ENCODE measurements around the gene LRRC71. TPM values are rescaled to one million over a fixed set of nuclear protein-coding genes. Genes with fewer than 3 reads are reported as not detected.

LRRC71 gene
- total and polyA plus RNA-seq, 2 of the 8 experiments (the other 6 are each of a cell fraction or from before 2014, with no cell fraction given): 0.05 TPM; not detected in 1

DNA sequence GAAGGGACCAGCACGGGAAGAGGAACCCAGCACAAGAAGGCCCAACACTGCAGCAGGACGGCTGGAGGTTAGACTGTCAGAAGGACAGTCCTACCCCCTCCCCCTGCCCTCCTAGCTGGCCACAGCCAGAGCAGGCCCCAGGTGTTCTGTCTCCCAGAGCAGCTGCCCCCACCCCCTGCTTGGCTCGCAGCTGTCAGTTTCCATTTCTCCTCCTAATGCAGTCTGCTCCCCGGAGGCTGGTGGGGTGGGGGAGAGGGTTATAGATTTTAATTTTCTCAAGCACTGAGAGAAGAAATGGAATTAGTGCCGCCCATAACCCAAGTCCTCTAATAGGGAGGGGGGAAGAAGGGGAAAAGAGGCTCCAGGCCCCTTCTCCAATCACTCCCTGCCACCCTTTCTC, 40.0 kb upstream of the LRRC71 start:
- no peak overlapping the region for H2AFZ ChIP-seq (ENCODE audit: low read length)
- no peak overlapping the region for H3K23ac ChIP-seq (ENCODE audit: insufficient read length)
- no peaks in the 10 kb centered on the region for H3K79me2 ChIP-seq (ENCODE audit: control insufficient read depth in 1 of 2, insufficient read depth in 2 of 2, low read length in 2 of 2)
- no peak overlapping the region for H3K14ac ChIP-seq (ENCODE audit: insufficient read length)
- no peak overlapping the region for H4K5ac ChIP-seq (ENCODE audit: insufficient read length, low read depth, low read length)
- no peak overlapping the region for H3K4ac ChIP-seq (replicated peaks; ENCODE audit: insufficient read length, low read depth, low read length)
- H3K4me1 ChIP-seq (replicated peaks in 1 of 4; ENCODE audit: control insufficient read depth in 3 of 4, insufficient read depth in 4 of 4, low read length in 3 of 4): peaks cover 3 to 20% (median 7%) of the 10 kb centered on the region in 4 experiments
- H3K23me2 ChIP-seq (ENCODE audit: low read depth, low read length): peaks cover 2% of the 10 kb centered on the region; the same call in 1 of the 2 replicates
- H3K79me1 ChIP-seq (ENCODE audit: low read depth, low read length): no peaks in the 10 kb centered on the region
- no peak overlapping the region for H2AK5ac ChIP-seq (ENCODE audit: low read depth, low read length)
- no peak overlapping the region for H2BK120ac ChIP-seq (replicated peaks; ENCODE audit: low read depth, low read length)
- H2BK15ac ChIP-seq (ENCODE audit: low read length): no peak overlapping the region
- no peak overlapping the region for H2BK20ac ChIP-seq (ENCODE audit: low read length)
- 83% methylated on average over 5 of the region's 5 CpGs; no CpG with 5 or more reads in 1 of the 2 experiments for WGBS, 2 experiments (ENCODE audit: extremely low coverage in 1 of 2, insufficient coverage in 1 of 2, insufficient read length in 1 of 2, insufficient replicate concordance in 2 of 2, low coverage in 1 of 2, low lambda C conversion rate in 2 of 2, missing lambda C conversion rate in 1 of 2)
- H3K27ac ChIP-seq (ENCODE audit: low read depth, low read length): no peak overlapping the region
- no peak for FAIRE-seq
- H3K4me2 ChIP-seq (ENCODE audit: insufficient read depth in 1 of 2, low read depth in 2 of 2, low read length in 2 of 2): no peak overlapping the region
- DNase-seq (ENCODE audit: low read depth in 1 of 2, low spot score in 2 of 2): no peak
- H3K36me3 ChIP-seq (ENCODE audit: control insufficient read depth in 2 of 4, insufficient read depth in 4 of 4, low read length in 3 of 4): no peaks in the 10 kb centered on the region
- H4K20me1 ChIP-seq (replicated peaks in 1 of 2; ENCODE audit: control insufficient read depth in 1 of 2, insufficient read depth in 2 of 2, low read length in 2 of 2): peaks cover 0 to 3% of the 10 kb centered on the region in 2 experiments
- H2BK12ac ChIP-seq (ENCODE audit: low read depth, low read length): no peak overlapping the region
- ChIA-PET CTCF (ENCODE audit: partially characterized antibody) (interaction anchor here (1.1 to 31.4 kb wide), 12 partner anchors 9 to 256 kb away, joined by 3 to 719 read pairs (median 4); partner anchors contain the start of genes INSRR, LRRC71, NTRK1 and PEAR1), POLR2A (ENCODE audit: partially characterized antibody) (interaction anchor here (1.1 to 1.7 kb wide), 2 partner anchors 9 to 140 kb away, joined by 4 to 5 read pairs; partner anchors contain the start of gene MRPL24)
- no peak overlapping the region for H4K91ac ChIP-seq (replicated peaks; ENCODE audit: insufficient read length, low read length)
- no peak overlapping the region for H3K18ac ChIP-seq (ENCODE audit: extremely low read depth, low read length)
- H3K4me3 ChIP-seq (ENCODE audit: extremely low read depth in 1 of 4, insufficient read depth in 2 of 4, low read depth in 3 of 4, low read length in 4 of 4): no peak overlapping the region
- peaks cover 0 to 34% (median 26%) of the 10 kb centered on the region in 4 experiments; a peak in 6 of 7 replicates for H3K27me3 ChIP-seq (replicated peaks in 1 of 4; ENCODE audit: control insufficient read depth in 3 of 4, extremely low read depth in 1 of 4, insufficient read depth in 3 of 4, low read length in 3 of 4)
- TF ChIP-seq, protein P1, sequence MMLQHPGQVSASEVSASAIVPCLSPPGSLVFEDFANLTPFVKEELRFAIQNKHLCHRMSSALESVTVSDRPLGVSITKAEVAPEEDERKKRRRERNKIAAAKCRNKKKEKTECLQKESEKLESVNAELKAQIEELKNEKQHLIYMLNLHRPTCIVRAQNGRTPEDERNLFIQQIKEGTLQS (IDR thresholded peaks at IDR 0.05; ENCODE audit: insufficient read depth, low read depth, low read length): no peak
- TF ChIP-seq KDM5A (IDR thresholded peaks at IDR 0.05; ENCODE audit: low read length) (no peak), NRF1 (IDR thresholded peaks at IDR 0.05; ENCODE audit: low read depth, low read length) (no peak), HDAC6 (IDR thresholded peaks at IDR 0.05; ENCODE audit: low read depth, low read length) (no peak), ASH2L (IDR thresholded peaks at IDR 0.05; ENCODE audit: low read length) (no peak), RNF2 (IDR thresholded peaks at IDR 0.05; ENCODE audit: borderline replicate concordance, low read depth, low read length, missing control alignments, poor library complexity, severe bottlenecking) (no peak), SAP30 (IDR thresholded peaks at IDR 0.05; ENCODE audit: insufficient read depth, insufficient replicate concordance, low read length) (no peak)
- no peak overlapping the region for H3K9ac ChIP-seq (replicated peaks in 1 of 4; ENCODE audit: extremely low read depth in 1 of 4, low read depth in 3 of 4, low read length in 3 of 4)
- H2BK5ac ChIP-seq (ENCODE audit: low read depth, low read length): no peak overlapping the region
- H3K9me3 ChIP-seq (ENCODE audit: insufficient read depth in 2 of 2, low read depth in 1 of 2, low read length in 1 of 2): no peaks in the 10 kb centered on the region
- no peak overlapping the region for H3K56ac ChIP-seq (replicated peaks; ENCODE audit: insufficient read length, low read depth, low read length)
- H4K8ac ChIP-seq (ENCODE audit: extremely low read depth, insufficient read depth, low read length): no peak overlapping the region
